ENCODE data around the gene CYB561. TPM values are rescaled to one million over a fixed set of nuclear protein-coding genes. Genes with fewer than 3 reads are reported as not detected.
A peak's percentile ranks its signal among the peaks of the same experiment; 100 is the strongest.

CYB561 gene
- total and polyA plus RNA-seq, 9 of the 15 experiments (the other 6 are each of a cell fraction or from before 2014, with no cell fraction given), result 4.0 to 30.8 (median 17.4) TPM

DNA sequence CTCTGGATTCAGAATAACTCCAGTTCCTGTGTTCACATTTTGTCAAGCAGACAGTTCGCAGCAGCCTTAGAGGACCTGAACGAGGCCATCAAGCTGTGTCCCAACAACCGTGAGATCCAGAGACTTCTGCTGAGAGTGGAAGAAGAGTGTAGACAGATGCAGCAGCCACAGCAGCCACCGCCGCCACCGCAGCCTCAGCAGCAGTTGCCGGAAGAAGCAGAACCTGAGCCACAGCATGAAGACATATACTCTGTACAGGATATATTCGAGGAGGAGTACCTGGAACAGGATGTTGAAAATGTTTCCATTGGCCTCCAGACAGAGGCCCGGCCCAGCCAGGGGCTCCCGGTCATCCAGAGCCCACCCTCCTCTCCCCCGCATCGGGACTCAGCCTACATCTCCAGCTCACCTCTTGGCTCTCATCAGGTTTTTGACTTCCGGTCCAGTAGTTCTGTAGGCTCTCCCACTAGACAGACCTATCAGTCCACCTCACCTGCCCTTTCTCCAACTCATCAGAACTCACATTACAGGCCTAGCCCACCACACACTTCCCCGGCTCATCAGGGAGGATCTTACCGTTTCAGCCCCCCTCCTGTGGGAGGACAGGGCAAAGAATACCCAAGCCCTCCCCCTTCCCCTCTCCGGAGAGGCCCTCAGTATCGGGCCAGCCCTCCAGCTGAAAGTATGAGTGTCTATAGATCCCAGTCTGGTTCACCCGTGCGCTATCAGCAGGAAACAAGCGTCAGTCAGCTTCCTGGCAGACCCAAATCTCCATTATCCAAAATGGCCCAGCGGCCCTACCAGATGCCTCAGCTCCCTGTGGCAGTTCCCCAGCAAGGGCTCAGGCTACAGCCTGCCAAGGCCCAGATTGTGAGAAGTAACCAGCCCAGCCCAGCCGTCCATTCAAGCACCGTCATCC is 25.9 kb downstream of the CYB561 start (continued):
- TF ChIP-seq, protein P1, sequence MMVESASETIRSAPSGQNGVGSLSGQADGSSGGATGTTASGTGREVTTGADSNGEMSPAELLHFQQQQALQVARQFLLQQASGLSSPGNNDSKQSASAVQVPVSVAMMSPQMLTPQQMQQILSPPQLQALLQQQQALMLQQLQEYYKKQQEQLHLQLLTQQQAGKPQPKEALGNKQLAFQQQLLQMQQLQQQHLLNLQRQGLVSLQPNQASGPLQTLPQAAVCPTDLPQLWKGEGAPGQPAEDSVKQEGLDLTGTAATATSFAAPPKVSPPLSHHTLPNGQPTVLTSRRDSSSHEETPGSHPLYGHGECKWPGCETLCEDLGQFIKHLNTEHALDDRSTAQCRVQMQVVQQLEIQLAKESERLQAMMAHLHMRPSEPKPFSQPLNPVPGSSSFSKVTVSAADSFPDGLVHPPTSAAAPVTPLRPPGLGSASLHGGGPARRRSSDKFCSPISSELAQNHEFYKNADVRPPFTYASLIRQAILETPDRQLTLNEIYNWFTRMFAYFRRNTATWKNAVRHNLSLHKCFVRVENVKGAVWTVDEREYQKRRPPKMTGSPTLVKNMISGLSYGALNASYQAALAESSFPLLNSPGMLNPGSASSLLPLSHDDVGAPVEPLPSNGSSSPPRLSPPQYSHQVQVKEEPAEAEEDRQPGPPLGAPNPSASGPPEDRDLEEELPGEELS (CRISPR knock-in tag; IDR thresholded peaks at IDR 0.05; ENCODE audit: borderline replicate concordance), result no peak
- TF ChIP-seq CC2D1A (IDR thresholded peaks at IDR 0.05), result peak; percentile 86; the same call in 1 of the 2 replicates
- no peak for TF ChIP-seq NCOA2 (IDR thresholded peaks at IDR 0.05; ENCODE audit: partially characterized antibody in 2 of 2)
- no peak for TF ChIP-seq NBN (IDR thresholded peaks at IDR 0.05; ENCODE audit: low read depth)
- TF ChIP-seq, protein P2, sequence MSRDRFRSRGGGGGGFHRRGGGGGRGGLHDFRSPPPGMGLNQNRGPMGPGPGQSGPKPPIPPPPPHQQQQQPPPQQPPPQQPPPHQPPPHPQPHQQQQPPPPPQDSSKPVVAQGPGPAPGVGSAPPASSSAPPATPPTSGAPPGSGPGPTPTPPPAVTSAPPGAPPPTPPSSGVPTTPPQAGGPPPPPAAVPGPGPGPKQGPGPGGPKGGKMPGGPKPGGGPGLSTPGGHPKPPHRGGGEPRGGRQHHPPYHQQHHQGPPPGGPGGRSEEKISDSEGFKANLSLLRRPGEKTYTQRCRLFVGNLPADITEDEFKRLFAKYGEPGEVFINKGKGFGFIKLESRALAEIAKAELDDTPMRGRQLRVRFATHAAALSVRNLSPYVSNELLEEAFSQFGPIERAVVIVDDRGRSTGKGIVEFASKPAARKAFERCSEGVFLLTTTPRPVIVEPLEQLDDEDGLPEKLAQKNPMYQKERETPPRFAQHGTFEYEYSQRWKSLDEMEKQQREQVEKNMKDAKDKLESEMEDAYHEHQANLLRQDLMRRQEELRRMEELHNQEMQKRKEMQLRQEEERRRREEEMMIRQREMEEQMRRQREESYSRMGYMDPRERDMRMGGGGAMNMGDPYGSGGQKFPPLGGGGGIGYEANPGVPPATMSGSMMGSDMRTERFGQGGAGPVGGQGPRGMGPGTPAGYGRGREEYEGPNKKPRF (IDR thresholded peaks at IDR 0.05; ENCODE audit: low read depth, low read length), result no peak
- TF ChIP-seq ZNF76 (CRISPR knock-in tag; IDR thresholded peaks at IDR 0.05; ENCODE audit: borderline replicate concordance), result no peak
- no peak for TF ChIP-seq SRSF9 (IDR thresholded peaks at IDR 0.05; ENCODE audit: borderline replicate concordance, low read depth, low read length)
- no peak for TF ChIP-seq HDAC6 (IDR thresholded peaks at IDR 0.05; ENCODE audit: low read depth, low read length)
- no peak for TF ChIP-seq ZFP30 (CRISPR knock-in tag; IDR thresholded peaks at IDR 0.05; ENCODE audit: borderline replicate concordance)
- TF ChIP-seq GATA2 (CRISPR knock-in tag; IDR thresholded peaks at IDR 0.05), result peak; percentile 72; the same call in 1 of the 2 replicates
- TF ChIP-seq, protein P3, sequence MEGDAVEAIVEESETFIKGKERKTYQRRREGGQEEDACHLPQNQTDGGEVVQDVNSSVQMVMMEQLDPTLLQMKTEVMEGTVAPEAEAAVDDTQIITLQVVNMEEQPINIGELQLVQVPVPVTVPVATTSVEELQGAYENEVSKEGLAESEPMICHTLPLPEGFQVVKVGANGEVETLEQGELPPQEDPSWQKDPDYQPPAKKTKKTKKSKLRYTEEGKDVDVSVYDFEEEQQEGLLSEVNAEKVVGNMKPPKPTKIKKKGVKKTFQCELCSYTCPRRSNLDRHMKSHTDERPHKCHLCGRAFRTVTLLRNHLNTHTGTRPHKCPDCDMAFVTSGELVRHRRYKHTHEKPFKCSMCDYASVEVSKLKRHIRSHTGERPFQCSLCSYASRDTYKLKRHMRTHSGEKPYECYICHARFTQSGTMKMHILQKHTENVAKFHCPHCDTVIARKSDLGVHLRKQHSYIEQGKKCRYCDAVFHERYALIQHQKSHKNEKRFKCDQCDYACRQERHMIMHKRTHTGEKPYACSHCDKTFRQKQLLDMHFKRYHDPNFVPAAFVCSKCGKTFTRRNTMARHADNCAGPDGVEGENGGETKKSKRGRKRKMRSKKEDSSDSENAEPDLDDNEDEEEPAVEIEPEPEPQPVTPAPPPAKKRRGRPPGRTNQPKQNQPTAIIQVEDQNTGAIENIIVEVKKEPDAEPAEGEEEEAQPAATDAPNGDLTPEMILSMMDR (IDR thresholded peaks at IDR 0.05 in 2 of 3, conservative IDR thresholded peaks at IDR 0.05 in 1 of 3; ENCODE audit: insufficient read depth in 2 of 3, low read depth in 1 of 3, low read length in 3 of 3), result no peak
- TF ChIP-seq TOE1 (IDR thresholded peaks at IDR 0.05; ENCODE audit: borderline replicate concordance), result 0 out of 2 replicates have a peak, but pooled peaks have one; percentile 12
- no peak for TF ChIP-seq TOE1 (CRISPR knock-in tag; IDR thresholded peaks at IDR 0.05; ENCODE audit: borderline replicate concordance, low read depth)
- no peak for TF ChIP-seq ESRRB (CRISPR knock-in tag; IDR thresholded peaks at IDR 0.05; ENCODE audit: borderline replicate concordance)
- peak; percentile 73; the same call in 1 of the 2 replicates for TF ChIP-seq FOXM1 (IDR thresholded peaks at IDR 0.05; ENCODE audit: low read depth)
- no peak for TF ChIP-seq FOXM1 (CRISPR knock-in tag; IDR thresholded peaks at IDR 0.05; ENCODE audit: low read depth)
- TF ChIP-seq, protein P4, sequence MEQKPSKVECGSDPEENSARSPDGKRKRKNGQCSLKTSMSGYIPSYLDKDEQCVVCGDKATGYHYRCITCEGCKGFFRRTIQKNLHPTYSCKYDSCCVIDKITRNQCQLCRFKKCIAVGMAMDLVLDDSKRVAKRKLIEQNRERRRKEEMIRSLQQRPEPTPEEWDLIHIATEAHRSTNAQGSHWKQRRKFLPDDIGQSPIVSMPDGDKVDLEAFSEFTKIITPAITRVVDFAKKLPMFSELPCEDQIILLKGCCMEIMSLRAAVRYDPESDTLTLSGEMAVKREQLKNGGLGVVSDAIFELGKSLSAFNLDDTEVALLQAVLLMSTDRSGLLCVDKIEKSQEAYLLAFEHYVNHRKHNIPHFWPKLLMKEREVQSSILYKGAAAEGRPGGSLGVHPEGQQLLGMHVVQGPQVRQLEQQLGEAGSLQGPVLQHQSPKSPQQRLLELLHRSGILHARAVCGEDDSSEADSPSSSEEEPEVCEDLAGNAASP (IDR thresholded peaks at IDR 0.05), result no peak
- no peak for TF ChIP-seq NFE2L1 (tag; IDR thresholded peaks at IDR 0.05; ENCODE audit: borderline replicate concordance, low read depth)
